Hematopoietic multipotent progenitor cell treated with erythropoietin and hydrocortisone succinate and interleukin-3 and kit ligand, for 4 days (in vitro differentiated cells): ENCODE measurements around the gene NUDT4.

Experiments used
- DNase-seq: peaks from one replicate; pipeline ENCODE4 v3.0.0-alpha.2; 2015

Gene NUDT4

GRCh38 chr12:93377252-93378195 is at the start of gene NUDT4:
Gene NUDT4, plus strand, starts transcription at chr12:93377925. Its CDS starts 398 bp downstream, at chr12:93378323.
- DNase-seq: peak; percentile 97

GRCh38 chr12:93333054-93333453 is 44.7 kb upstream of the NUDT4 start:
- DNase-seq: no peak

GRCh38 chr12:93333828-93334227 is 43.9 kb upstream of the NUDT4 start:
- peak; percentile 60 for DNase-seq

- no peak for DNase-seq
Observed at GRCh38 chr12:93335603-93336162, 42.0 kb upstream of the NUDT4 start.

GRCh38 chr12:93336291-93336741 is 41.4 kb upstream of the NUDT4 start:
- peak; percentile 29 for DNase-seq

- no peak for DNase-seq
Observed at GRCh38 chr12:93338598-93338997, 39.1 kb upstream of the NUDT4 start.

- DNase-seq: no peak
Observed at GRCh38 chr12:93339695-93340094, 38.0 kb upstream of the NUDT4 start.

GRCh38 chr12:93341409-93342049 is 36.2 kb upstream of the NUDT4 start:
- DNase-seq: peak; percentile 78

- DNase-seq: peak; percentile 25
Observed at GRCh38 chr12:93347054-93347785, 30.5 kb upstream of the NUDT4 start.

GRCh38 chr12:93348575-93349435 is 28.9 kb upstream of the NUDT4 start:
- no peak for DNase-seq

GRCh38 chr12:93351726-93352125 is 26.0 kb upstream of the NUDT4 start:
- no peak for DNase-seq

- DNase-seq: no peak
Observed at GRCh38 chr12:93352321-93352720, 25.4 kb upstream of the NUDT4 start.

- no peak for DNase-seq
Observed at GRCh38 chr12:93356214-93356613, 21.5 kb upstream of the NUDT4 start.

GRCh38 chr12:93358058-93358457 is 19.7 kb upstream of the NUDT4 start:
- DNase-seq: no peak

GRCh38 chr12:93358821-93359220 is 18.9 kb upstream of the NUDT4 start:
- no peak for DNase-seq

GRCh38 chr12:93360688-93361087 is 17.0 kb upstream of the NUDT4 start:
- DNase-seq: no peak

- DNase-seq: peak; percentile 50
Observed at GRCh38 chr12:93361151-93361919, 16.4 kb upstream of the NUDT4 start.

- DNase-seq: peak; percentile 81
Observed at GRCh38 chr12:93363841-93364297, 13.9 kb upstream of the NUDT4 start.

GRCh38 chr12:93365616-93366405 is 11.9 kb upstream of the NUDT4 start:
- DNase-seq: no peak

- DNase-seq: no peak
Observed at GRCh38 chr12:93366422-93366821, 11.3 kb upstream of the NUDT4 start.
